HG03045 (cell line): ENCODE data around the gene ADGRG3.

Experiments
- ATAC-seq: cut with Tn5 transposase; IDR thresholded peaks from one replicate; pipeline ENCODE4 v1.9.1; 2021; ENCODE audit warnings: mild to moderate bottlenecking, moderate library complexity; ENCODE audit not compliant: unreplicated experiment

ADGRG3 gene

DNA sequence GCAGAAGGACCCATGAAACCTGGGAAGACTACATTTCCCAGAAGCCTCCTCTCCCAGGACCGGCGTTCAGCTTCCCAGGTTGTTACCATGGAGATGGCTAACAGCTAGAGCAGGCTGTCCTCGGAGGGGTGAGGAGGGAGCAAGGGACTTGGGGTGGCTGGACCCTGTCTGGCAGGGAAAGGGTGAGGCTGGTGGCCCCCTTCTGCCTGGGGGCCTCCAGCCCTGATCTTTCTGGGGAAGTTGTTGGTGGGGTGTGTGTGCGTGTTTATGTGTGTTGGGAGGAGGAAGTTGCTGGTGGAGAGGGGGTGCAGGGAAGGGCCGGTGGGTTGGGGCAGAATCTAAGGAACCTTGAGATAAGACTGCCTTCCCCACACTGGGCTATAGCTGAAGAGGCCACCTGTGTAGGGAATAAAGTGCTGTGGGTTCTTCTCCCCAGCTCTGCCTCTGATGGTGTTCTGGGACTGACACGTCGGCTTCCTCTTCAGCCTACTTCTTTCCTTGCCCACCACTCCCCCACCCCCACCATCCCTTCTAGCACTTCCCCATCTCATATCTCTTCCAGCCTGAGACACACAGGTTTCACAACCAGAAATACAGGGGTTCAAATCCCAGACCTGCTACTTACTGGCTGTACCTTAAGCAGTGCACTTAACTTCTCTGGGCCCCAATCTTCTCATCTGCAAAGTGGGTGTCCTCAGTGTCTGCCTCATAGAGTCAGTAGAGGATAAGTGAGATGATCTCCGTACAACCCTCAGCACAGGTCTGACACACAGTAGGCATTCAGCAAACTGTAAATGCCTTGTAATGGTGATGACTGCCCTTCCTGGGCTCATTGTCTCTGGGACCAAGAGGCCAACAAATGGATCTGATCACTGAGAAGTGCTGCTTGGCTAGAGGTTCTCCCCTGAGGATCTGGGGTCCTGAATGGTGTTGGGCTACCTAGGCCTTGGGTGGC lies 26.9 kb downstream of the ADGRG3 start, which contains the start of gene DRC7:
DRC7 (plus strand) TSS at position 82 of the 955 bp plus-strand sequence. CDS start 3,144 bp downstream, outside the sequence.
- no peak for ATAC-seq

DNA sequence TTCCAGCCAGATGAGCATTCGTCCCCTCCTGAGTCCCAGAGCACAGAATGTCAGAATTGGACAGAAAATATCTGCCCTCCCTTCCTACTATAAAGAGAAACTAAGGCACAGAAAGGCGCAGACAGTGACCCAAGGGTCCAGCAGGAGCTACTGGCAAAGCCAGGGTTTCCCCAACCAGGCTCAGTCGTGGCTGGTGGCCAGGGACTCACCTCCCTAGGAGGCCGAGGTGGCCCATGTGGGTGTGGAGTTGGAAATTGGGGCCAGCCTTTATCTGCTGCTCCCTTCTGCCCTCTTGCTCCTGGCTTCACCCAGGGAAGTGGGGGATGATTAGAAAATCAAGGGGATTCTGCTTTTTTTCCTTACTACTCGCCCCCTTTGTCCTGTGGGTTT lies 27.6 kb downstream of the ADGRG3 start:
- no peak for ATAC-seq

DNA sequence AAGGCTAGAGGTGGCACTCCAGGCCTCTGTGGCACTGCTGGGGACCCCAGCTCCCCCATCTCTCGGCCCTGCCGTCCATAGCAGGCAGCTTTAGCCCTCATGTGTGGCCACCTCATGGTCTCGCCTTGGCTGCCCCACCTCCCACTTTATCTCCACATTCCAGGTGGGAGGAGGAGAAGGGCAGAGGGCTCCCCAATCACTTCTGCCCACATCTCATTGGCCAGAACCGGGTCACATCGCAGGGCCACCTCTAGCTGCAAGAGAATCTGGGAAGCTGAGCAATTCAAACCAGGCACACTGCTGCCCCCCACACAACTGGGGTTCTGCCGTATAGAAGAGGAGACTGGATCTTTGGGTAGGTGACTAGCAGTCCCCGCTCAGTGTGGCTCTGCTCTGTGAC lies 28.1 kb downstream of the ADGRG3 start:
- ATAC-seq: no peak

DNA sequence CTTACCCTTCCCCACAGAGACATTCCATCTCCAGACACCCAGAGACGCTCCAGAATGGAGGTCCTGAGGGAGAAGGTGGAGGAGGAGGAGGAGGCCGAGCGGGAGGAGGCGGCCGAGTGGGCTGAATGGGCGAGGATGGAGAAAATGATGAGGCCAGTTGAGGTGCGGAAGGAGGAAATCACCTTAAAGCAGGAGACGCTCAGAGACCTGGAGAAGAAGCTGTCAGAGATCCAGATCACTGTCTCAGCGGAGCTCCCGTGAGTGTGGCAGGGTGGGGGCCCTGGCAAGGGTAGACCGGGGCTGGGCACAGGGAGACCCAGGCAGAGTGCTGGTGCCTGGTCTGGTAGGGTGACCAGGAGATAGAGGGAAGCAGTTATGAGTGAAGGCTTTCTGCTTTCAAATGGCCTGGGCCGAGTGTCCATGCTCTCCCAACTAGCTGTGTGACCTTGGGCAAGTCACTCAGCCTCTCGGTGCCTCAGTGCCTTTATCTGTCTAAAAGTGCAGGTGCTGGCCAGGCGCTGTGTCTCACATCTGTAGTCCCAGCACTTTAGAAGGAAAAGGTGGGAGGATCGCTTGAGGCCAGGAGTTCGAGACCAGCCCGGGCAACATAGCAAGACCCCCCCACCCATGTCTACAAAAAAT lies 29.9 kb downstream of the ADGRG3 start:
- no peak for ATAC-seq

DNA sequence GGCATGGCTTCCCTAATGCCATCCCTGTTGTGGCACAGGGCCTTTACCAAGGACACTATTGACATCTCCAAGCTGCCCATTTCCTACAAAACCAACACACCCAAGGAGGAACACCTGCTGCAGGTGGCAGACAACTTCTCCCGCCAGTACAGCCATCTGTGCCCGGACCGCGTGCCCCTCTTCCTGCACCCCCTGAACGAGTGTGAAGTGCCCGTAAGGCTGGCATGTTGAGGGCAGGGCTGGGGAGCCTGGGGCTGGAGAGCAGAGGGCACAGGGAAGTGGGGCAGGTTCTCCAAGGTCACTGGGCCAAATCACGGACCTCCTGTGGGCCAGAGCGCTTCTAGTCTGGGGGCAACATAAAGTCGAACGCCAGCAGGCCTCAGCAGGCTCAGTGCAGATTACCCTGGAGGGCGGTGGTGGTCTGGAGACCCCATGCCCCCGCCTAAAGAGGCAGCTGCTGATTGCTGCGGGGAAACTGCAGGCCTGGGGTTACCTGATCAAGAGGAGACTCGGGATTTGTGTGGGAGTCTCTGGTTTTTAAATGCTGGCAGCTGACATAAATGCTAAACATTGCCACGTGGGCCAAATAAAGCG lies 30.8 kb downstream of the ADGRG3 start:
- ATAC-seq: no peak

DNA sequence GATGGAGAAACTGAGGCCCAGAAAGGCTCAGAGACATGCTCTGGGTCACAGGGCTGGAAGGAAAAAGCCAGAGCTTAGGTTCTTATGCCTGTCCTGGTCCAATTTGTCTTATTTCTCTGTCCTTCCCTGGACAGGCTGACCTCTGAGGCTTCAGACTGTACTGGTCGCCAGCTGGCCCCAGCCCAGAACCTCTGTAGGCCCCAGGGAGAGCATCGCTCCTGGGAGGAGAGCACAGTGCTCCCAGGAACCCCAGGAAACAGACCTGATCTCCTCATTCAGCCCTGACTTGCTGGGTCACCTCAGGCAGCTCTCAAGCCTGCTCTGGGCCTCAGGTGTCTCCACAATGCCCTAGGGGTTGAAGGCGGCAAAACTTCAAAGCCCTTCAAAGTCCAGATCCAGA lies 31.4 kb downstream of the ADGRG3 start:
- no peak for ATAC-seq

DNA sequence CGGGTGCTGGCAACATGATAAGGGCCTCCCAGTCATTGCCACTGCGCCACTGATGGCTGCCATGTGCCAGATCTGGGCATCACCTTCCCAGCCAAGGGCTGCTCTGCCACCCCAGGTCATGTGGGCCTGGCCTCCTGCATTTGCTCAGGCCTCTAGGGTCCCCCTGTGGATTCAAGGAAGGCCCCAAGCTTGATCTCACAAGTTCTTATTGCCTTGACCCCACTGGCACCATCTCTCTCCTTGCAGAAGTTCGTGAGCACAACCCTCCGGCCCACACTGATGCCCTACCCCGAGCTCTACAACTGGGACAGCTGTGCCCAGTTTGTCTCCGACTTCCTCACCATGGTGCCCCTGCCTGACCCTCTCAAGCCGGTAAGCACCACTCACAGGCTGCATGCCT lies 31.8 kb downstream of the ADGRG3 start:
- no peak for ATAC-seq

DNA sequence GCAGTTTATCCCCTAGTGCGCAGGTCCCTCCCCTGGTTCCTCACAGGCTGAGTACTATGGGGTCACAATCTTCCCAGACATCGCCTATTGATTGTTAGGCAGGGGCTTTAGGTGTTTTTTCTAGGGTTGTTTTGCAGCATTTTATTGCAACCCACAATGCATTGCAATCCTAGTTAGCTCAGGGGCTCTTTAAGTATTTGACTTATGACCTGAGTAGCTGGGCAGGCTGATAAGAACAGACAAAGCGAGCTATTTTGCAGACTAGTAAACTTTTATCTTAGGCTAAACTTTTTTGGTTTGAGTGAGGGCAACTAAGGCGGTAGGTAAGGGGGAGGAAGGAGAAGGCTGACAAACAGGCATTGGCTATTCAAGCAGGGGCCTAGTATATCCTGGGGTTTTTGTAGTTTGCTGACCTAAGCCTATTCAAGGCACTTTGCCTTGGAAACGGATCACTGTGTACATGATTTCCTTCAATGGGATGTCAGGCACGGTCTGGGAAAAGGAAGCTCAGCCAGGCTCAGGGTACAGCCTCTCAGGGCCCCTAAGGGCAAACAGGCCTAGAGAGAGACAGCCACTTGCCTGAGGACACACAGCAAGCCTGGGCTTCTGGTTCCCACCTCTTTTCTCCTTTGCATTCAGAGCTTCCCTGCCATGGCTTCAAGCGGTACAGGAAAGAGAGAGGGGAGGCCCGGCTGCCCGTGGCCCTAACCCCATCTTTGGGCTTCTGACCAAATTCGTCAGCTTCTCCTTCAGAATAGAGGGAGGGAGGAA lies 32.9 kb downstream of the ADGRG3 start:
- no peak for ATAC-seq

DNA sequence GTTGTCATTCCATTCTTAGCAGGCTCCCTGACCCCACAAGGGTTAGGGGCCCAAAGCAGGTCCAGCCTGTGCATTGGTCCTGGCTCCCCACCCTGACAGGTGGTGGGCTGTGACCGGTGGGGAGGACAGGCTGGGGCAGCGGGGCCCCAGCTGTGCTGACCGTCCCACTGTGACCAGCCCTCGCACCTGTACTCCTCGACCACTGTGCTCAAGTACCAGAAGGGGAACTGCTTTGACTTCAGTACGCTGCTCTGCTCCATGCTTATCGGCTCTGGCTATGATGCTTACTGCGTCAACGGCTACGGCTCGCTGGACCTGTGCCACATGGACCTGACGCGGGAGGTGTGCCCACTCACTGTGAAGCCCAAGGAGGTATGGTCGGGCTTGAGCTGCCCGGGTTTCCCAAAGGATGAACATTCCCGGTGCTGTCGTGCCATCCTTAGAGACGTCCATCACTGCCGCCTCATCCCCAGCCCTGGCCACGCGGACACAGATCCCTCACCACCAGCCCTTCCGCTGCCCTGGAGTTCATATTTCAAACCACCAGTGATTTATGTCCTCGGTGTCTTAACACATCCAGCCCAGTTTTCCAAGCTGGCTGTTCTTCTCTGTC lies 33.8 kb downstream of the ADGRG3 start:
- ATAC-seq: no peak

DNA sequence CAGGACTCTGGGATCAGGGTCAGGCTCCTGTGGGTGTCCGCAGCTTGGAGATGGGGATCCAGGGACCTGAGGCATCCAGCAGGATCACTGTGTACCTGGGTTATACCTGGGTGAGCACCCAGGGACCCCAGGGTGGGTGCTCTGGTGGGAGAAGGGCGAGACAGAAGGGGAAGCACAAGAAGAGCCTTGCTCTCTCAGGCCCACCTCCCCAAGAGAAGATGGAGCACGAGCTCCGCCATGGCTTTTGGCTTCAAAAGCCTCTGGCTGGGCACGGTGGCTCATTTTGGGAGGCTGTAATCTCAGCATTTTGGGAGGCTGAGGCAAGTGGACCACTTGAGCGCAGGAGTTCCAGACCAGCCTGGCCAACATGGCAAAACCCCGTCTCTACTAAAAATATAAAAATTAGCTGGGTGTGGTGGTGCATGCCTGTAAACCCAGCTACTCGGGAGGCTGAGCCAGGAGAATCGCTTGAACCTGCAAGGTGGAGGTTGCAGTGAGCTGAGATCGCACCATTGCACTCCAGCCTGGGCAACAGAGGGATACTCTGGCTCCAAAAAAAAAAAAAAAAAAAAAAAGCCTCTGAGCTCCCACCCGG lies 35.4 kb downstream of the ADGRG3 start:
- no peak for ATAC-seq

DNA sequence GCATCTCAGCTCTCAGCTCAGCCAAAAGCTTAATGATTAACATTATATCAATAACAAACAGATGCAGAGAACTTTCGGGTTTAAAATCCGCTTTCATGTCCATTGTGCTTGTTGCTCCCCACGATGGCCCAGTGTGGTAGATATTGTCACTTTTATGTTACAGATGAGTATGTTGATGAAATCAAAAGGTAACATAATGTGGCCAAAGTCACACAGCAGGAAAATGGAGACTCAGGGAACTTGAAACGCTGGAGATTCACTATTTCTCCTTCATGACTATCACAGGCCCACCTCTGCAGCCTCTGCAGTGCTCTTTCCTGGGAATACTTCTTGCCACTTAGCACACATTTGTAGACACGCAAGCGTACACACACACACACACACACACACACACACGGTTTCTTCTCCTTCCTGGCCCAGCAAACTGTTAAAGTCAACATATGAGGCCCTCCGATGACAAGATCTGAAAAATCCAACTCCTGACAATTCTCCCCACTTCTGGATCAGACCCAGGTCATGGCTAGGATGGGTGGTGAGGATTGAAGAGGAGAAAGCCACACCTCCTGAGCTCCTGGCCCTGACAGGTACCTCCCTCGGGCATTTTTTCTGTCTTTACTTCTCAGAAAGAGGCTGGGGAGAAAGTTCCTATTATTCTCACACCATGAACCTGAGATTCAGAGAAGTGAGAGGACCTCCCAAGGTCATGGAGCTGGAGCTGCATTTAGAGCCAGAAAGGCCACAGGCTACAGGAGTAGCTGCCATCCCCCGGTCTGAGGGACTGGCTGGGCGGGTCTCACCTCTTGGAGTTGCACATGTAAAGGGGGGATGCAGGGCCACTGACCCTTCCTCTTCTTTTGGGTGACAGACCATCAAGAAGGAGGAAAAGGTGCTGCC lies 36.2 kb downstream of the ADGRG3 start:
- ATAC-seq: no peak

DNA sequence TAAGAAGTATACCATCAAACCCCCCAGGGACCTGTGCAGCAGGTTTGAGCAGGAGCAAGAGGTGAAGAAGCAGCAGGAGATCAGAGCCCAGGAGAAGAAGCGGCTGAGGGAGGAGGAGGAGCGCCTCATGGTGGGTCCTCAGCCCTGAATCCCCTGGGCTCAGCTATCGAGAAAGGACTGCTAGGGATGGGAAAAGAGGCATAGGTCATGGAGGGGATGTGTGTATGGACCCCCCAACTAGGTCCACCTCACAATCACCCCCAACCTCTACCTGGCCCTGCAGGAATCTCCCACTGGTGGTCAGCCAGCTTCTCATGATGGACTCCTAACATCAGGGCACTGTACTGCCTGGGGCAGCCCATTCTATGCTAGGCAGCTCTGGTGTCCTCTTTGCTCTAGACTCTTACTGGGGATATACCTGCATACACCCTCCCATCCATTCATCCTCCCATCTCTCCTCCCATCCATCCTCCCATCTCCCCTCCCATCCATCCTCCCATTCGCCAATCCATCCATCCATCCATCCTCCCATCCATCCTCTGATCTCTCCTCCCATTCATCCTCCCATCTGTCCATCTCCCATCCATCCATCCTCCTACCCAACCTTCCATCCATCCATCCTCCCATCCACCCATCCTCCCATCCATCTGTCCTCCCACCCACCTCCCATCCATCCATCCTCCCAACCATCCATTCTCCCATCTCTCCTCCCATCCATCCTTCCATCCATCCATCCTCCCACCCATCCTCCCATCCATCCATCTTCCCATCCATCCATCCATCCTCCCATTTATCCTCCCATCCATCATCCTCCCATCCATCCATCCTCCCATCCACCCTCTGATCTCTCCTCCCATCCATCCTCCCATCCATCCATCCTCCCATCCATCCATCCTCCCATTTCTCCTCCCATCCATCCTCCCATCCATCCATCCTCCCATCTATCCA lies 37.1 kb downstream of the ADGRG3 start:
- no peak for ATAC-seq

DNA sequence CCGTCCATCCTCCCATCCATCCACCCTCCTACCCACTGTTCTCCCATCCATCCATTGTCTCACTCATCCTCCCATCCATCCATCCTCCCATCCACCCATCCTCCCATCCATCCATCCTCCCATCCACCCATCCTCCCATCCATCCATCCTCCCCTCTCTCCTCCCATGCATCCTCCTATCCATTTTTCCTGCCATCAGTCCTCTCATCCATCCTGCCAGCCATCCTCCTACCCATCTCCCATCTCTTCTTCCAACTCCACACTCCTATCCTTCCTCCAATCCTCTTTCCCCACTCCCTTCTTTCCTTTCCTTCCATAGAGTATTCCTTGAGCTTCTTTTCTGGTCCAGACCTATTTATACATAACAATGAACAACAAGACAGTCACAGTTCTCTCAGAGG lies 38.6 kb downstream of the ADGRG3 start:
- ATAC-seq: no peak

DNA sequence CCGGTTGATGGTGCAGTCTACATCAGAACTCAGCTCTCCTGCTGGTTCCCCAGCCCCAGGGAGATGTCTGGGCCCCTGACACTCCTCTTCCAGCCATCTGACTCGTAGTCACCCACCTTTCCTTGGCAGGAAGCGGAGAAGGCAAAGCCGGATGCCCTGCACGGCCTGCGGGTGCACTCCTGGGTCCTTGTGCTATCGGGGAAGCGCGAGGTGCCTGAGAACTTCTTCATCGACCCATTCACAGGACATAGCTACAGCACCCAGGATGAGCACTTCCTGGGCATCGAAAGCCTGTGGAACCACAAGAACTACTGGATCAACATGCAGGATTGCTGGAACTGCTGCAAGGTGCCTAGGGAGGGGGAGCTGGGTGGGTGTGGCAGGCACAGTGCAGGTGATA lies 39.2 kb downstream of the ADGRG3 start:
- no peak for ATAC-seq

DNA sequence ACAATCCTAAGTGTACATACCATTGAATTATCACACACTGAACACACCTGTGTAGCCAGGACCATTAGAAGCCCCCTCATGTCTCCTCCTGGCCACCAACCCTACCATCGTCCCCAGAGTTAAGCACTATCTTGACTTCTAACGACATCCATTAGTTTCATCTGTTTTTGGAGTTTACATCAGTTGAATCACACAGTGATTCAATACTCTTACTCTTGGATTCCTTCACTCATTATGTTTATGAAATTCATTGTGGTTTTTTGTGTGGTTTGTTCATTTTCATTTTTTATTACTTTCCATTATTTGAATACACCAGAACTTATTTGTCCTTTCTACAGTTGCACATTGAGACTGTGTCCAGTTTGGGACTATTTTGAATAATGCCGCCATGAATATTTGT lies 40.1 kb downstream of the ADGRG3 start:
- no peak for ATAC-seq

DNA sequence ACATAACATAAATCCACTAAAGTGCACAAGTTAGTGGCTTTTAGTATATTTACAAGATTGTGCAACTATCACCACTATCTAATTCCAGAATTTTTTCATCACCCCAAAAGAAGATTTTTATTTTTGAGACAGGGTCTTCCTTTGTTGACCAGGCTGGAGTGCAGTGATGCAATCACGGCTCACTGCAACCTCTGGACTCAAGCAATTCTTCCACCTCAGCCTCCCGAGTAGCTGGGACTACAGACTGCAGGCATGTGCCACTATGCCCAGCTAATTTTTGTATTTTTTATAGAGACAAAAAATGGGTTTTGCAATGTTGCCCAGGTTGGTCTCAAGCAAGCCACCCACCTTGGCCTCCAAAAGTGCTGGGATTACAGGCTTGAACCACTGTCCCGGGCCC lies 41.6 kb downstream of the ADGRG3 start:
- no peak for ATAC-seq

DNA sequence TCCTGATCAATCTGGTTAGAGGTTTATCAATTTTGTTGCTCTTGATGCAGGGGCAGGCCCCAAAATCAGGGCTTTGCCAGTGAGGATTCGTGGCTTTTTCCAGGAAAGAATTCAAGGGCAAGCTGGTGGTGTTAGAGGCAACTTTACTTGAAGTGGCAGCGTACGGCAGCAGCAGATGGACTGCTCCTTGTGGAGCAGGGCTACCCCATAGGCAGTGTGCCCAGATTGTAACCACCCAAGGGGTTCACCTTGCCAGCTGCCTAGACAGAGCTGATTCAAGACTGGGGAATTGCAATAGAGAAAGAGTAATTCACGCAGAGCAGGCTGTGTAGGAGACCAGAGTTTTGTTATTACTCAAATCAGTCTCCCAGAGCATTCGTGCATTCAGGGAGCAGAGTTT lies 43.2 kb downstream of the ADGRG3 start:
- ATAC-seq: no peak

DNA sequence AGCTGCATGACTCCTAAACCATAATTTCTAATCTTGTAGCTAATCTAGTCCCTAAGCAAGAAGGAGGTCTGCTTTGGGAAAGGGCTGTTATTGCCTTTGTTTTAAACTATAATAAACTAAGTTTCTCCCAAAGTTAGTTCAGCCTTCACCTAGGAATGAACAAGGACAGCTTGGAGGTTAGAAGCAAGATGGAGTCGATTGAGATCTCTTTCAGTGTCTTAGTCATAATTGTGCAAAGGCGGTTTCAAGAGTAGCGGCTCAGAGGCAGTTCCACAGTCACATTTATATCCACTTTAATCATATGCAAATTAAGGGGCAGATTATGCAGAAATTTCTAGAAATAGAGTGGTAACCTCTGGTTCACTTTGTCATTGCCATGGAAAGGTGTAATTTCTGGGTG lies 43.9 kb downstream of the ADGRG3 start:
- ATAC-seq: no peak
